H1 (cell line): Measurements from ENCODE around the gene RASSF4. TPM values are rescaled to one million over a fixed set of nuclear protein-coding genes. Genes with fewer than 3 reads are reported as not detected.

Experiments used
- CTCF ChIA-PET: fragments of 300-600 bp; sonication (Branson Sonifier 250); formaldehyde crosslinking; loops from one replicate; lab custom pipeline; 2021; ENCODE audit not compliant: partially characterized antibody; lab: Charles Lee
- POLR2A ChIA-PET: fragments of 300-600 bp; sonication (Branson Sonifier 250); formaldehyde crosslinking; loops from one replicate; lab custom pipeline; 2021; ENCODE audit warnings: inconsistent platforms; ENCODE audit not compliant: partially characterized antibody; lab: Charles Lee
- DNase-seq, 2 experiments: peaks; one replicate each; pipeline versions ENCODE4 v3.0.0 to v3.0.0-alpha.2; 2010 to 2022; ENCODE audit warnings: low spot score in 2 of 2, low read depth in 1 of 2, mixed read lengths in 1 of 2
- FAIRE-seq: peaks from 2 replicates; lab custom pipeline; 2011; peaks lifted over from hg19 to GRCh38; lab: Jason Lieb, UNC
- H2AFZ ChIP-seq: 2 replicates; pipeline ENCODE4 v1.8.1; 2012; ENCODE audit warnings: low read length, inconsistent platforms
- H2AK5ac ChIP-seq: 2 replicates; pipeline ENCODE4 v1.6.1; 2013; ENCODE audit warnings: low read depth, low read length
- H2BK120ac ChIP-seq: replicated peaks from 2 replicates; pipeline ENCODE3; 2013; ENCODE audit warnings: low read depth, low read length, inconsistent platforms
- H2BK12ac ChIP-seq: 2 replicates; pipeline ENCODE4 v1.6.1; 2013; ENCODE audit warnings: low read depth, low read length
- H2BK15ac ChIP-seq: 2 replicates; pipeline ENCODE4 v1.6.1; 2013; ENCODE audit warnings: low read length
- H2BK20ac ChIP-seq: 2 replicates; pipeline ENCODE4 v1.6.1; 2013; ENCODE audit warnings: low read length
- H2BK5ac ChIP-seq: 2 replicates; pipeline ENCODE4 v1.6.1; 2013; ENCODE audit warnings: low read depth, low read length
- H3K14ac ChIP-seq: 2 replicates; pipeline ENCODE4 v1.6.1; 2013; ENCODE audit warnings: inconsistent platforms; ENCODE audit not compliant: insufficient read length
- H3K18ac ChIP-seq: 2 replicates; pipeline ENCODE4 v1.6.1; 2013; ENCODE audit warnings: low read length; ENCODE audit errors: extremely low read depth
- H3K23ac ChIP-seq: 2 replicates; pipeline ENCODE4 v1.6.1; 2013; ENCODE audit warnings: inconsistent platforms; ENCODE audit not compliant: insufficient read length
- H3K23me2 ChIP-seq: 2 replicates; pipeline ENCODE4 v1.6.1; 2013; ENCODE audit warnings: low read depth, low read length
- H3K27ac ChIP-seq: 2 replicates; pipeline ENCODE4 v1.6.1; 2011; ENCODE audit warnings: low read depth, low read length, inconsistent platforms
- H3K27me3 ChIP-seq, 4 experiments: replicated peaks in 1 of 4; 1 replicate in 1 of 4; 2 replicates in 3 of 4; pipeline versions ENCODE4 v1.6.1 to v1.8.1; 2011 to 2013; ENCODE audit warnings: low read length in 3 of 4, mild to moderate bottlenecking in 3 of 4, inconsistent platforms in 2 of 4, mixed read lengths in 2 of 4, moderate library complexity in 1 of 4; ENCODE audit not compliant: control insufficient read depth in 3 of 4, insufficient read depth in 3 of 4; ENCODE audit errors: extremely low read depth in 1 of 4
- H3K36me3 ChIP-seq, 4 experiments: 2 replicates each; pipeline versions ENCODE4 v1.6.1 to v1.8.1; 2011 to 2013; ENCODE audit warnings: mild to moderate bottlenecking in 4 of 4, low read length in 3 of 4, moderate library complexity in 2 of 4, control low read depth in 1 of 4, inconsistent platforms in 1 of 4; ENCODE audit not compliant: insufficient read depth in 4 of 4, control insufficient read depth in 2 of 4
- H3K4ac ChIP-seq: replicated peaks from 2 replicates; pipeline ENCODE3; 2013; ENCODE audit warnings: low read length, low read depth, mixed read lengths, inconsistent platforms; ENCODE audit not compliant: insufficient read length
- H3K4me1 ChIP-seq, 4 experiments: replicated peaks in 1 of 4; 1 replicate in 1 of 4; 2 replicates in 3 of 4; pipeline versions ENCODE4 v1.6.1 to v1.8.1; 2011 to 2013; ENCODE audit warnings: low read length in 3 of 4, inconsistent platforms in 2 of 4, mixed read lengths in 1 of 4; ENCODE audit not compliant: insufficient read depth in 4 of 4, control insufficient read depth in 3 of 4
- H3K4me2 ChIP-seq, 2 experiments: 2 replicates each; pipeline versions ENCODE4 v1.6.1 to v1.8.1; 2011 to 2013; ENCODE audit warnings: low read depth in 2 of 2, low read length in 2 of 2, control low read depth in 1 of 2, inconsistent platforms in 1 of 2, mild to moderate bottlenecking in 1 of 2; ENCODE audit not compliant: insufficient read depth in 1 of 2
- H3K4me3 ChIP-seq, 4 experiments: fragments of 200-600, 300-600 bp in 1 of 4; sonication (generic), shearing (Covaris generic), sonication (Bioruptor Twin) in 1 of 4; 2 replicates each; pipeline versions ENCODE4 v1.5.1 to v1.8.1; 2011 to 2016; ENCODE audit warnings: low read length in 4 of 4, low read depth in 3 of 4, control low read depth in 2 of 4, inconsistent platforms in 2 of 4, mild to moderate bottlenecking in 2 of 4, mixed read lengths in 1 of 4, moderate library complexity in 1 of 4; ENCODE audit not compliant: insufficient read depth in 2 of 4; ENCODE audit errors: extremely low read depth in 1 of 4
- H3K56ac ChIP-seq: replicated peaks from 2 replicates; pipeline ENCODE3; 2013; ENCODE audit warnings: low read depth, mild to moderate bottlenecking, mixed read lengths, low read length, inconsistent platforms; ENCODE audit not compliant: insufficient read length
- H3K79me1 ChIP-seq: 2 replicates; pipeline ENCODE4 v1.6.1; 2013; ENCODE audit warnings: low read depth, low read length, control low read depth
- H3K79me2 ChIP-seq, 2 experiments: 2 replicates each; pipeline versions ENCODE4 v1.6.1 to v1.8.1; 2012 to 2013; ENCODE audit warnings: low read length in 2 of 2, mild to moderate bottlenecking in 2 of 2, inconsistent platforms in 1 of 2; ENCODE audit not compliant: insufficient read depth in 2 of 2, control insufficient read depth in 1 of 2
- H3K9ac ChIP-seq, 4 experiments: replicated peaks in 1 of 4; 1 replicate in 1 of 4; 2 replicates in 3 of 4; pipeline versions ENCODE4 v1.6.1 to v1.8.1; 2011 to 2013; ENCODE audit warnings: low read depth in 3 of 4, low read length in 3 of 4, control low read depth in 2 of 4, mild to moderate bottlenecking in 2 of 4, moderate library complexity in 2 of 4, inconsistent platforms in 1 of 4; ENCODE audit errors: extremely low read depth in 1 of 4
- H3K9me3 ChIP-seq, 2 experiments: 2 replicates each; pipeline versions ENCODE4 v1.6.1 to v1.8.1; 2012 to 2013; ENCODE audit warnings: mild to moderate bottlenecking in 2 of 2, moderate library complexity in 2 of 2, control low read depth in 1 of 2, inconsistent platforms in 1 of 2, low read depth in 1 of 2, low read length in 1 of 2, mixed read lengths in 1 of 2; ENCODE audit not compliant: insufficient read depth in 2 of 2
- H4K20me1 ChIP-seq, 2 experiments: replicated peaks in 1 of 2; 2 replicates each; pipeline versions ENCODE3 to v1.8.1; 2011 to 2013; ENCODE audit warnings: inconsistent platforms in 2 of 2, low read length in 2 of 2, mild to moderate bottlenecking in 1 of 2; ENCODE audit not compliant: insufficient read depth in 2 of 2, control insufficient read depth in 1 of 2
- H4K5ac ChIP-seq: 2 replicates; pipeline ENCODE4 v1.6.1; 2013; ENCODE audit warnings: low read length, low read depth, mixed read lengths, inconsistent platforms; ENCODE audit not compliant: insufficient read length
- H4K8ac ChIP-seq: 2 replicates; pipeline ENCODE4 v1.8.0; 2013; ENCODE audit warnings: mild to moderate bottlenecking, moderate library complexity, low read length, inconsistent platforms; ENCODE audit not compliant: insufficient read depth; ENCODE audit errors: extremely low read depth
- H4K91ac ChIP-seq: replicated peaks from 2 replicates; pipeline ENCODE3; 2013; ENCODE audit warnings: low read length, mixed read lengths, inconsistent platforms; ENCODE audit not compliant: insufficient read length
- FOSL1 ChIP-seq: IDR thresholded peaks from 2 replicates; pipeline ENCODE4 v1.6.1; 2011; ENCODE audit warnings: mild to moderate bottlenecking, low read depth, low read length, moderate library complexity; ENCODE audit not compliant: insufficient read depth
- MAX ChIP-seq: IDR thresholded peaks from 2 replicates; pipeline ENCODE4 v1.6.1; 2012; ENCODE audit warnings: inconsistent platforms
- RFX5 ChIP-seq: IDR thresholded peaks from 2 replicates; pipeline ENCODE4 v1.6.1; 2011; ENCODE audit warnings: low read depth, low read length, improper control_type of control experiment, borderline replicate concordance
- SIRT6 ChIP-seq: IDR thresholded peaks from one replicate; pipeline ENCODE4 v1.7.1; 2012; ENCODE audit warnings: low read length, inconsistent platforms
- TBP ChIP-seq: IDR thresholded peaks from 2 replicates; pipeline ENCODE4 v1.6.1; 2011; ENCODE audit warnings: low read depth, low read length, improper control_type of control experiment
- ZNF274 ChIP-seq: IDR thresholded peaks from 2 replicates; pipeline ENCODE4 v1.7.0; 2012; ENCODE audit warnings: low read length, borderline replicate concordance; ENCODE audit errors: extremely low read depth
- whole genome bisulfite sequencing, 2 experiments: shearing (Covaris generic) in 1 of 2; methylation state at CpG; one replicate each; pipeline versions ENCODE4 v1.1.6 to v1.1.7; 2013 to 2015; ENCODE audit warnings: low lambda C conversion rate in 2 of 2, mixed read lengths in 2 of 2, inconsistent platforms in 1 of 2, low coverage in 1 of 2, missing lambda C conversion rate in 1 of 2; ENCODE audit not compliant: insufficient replicate concordance in 2 of 2, insufficient coverage in 1 of 2, insufficient read length in 1 of 2; ENCODE audit errors: extremely low coverage in 1 of 2, missing lambda C conversion rate in 1 of 2; 5-methylcytosine and 5-hydroxymethylcytosine counted together
- polyA plus RNA-seq, 7 experiments: library from polyadenylated mRNA; depleted of rRNA in 3 of 7; stranded (reverse) in 5 of 7; unstranded in 2 of 7; fragments of >200 nt in 5 of 7; fragments of 200-250 nt in 2 of 7; gene quantifications; 1 replicate in 5 of 7; 2 replicates in 1 of 7; 4 replicates in 1 of 7; pipeline versions ENCODE4 v1.2.1 to v1.2.3, GENCODE V29; 2011 to 2013; ENCODE audit warnings: missing spikeins in 2 of 7, mixed read lengths in 2 of 7
- total RNA-seq: library from RNA; stranded (reverse); fragmentation: NEBNext Ultra II Directional; extraction: Animal tissue kit (Norgen Biotek cat#: 25700); gene quantifications from 2 replicates; pipeline ENCODE4 v1.2.1, GENCODE V29; 2021

The RASSF4 gene
- total and polyA plus RNA-seq, 2 of the 8 experiments (the other 6 are each of a cell fraction or from before 2014, with no cell fraction given): 14.3 to 14.5 TPM

DNA sequence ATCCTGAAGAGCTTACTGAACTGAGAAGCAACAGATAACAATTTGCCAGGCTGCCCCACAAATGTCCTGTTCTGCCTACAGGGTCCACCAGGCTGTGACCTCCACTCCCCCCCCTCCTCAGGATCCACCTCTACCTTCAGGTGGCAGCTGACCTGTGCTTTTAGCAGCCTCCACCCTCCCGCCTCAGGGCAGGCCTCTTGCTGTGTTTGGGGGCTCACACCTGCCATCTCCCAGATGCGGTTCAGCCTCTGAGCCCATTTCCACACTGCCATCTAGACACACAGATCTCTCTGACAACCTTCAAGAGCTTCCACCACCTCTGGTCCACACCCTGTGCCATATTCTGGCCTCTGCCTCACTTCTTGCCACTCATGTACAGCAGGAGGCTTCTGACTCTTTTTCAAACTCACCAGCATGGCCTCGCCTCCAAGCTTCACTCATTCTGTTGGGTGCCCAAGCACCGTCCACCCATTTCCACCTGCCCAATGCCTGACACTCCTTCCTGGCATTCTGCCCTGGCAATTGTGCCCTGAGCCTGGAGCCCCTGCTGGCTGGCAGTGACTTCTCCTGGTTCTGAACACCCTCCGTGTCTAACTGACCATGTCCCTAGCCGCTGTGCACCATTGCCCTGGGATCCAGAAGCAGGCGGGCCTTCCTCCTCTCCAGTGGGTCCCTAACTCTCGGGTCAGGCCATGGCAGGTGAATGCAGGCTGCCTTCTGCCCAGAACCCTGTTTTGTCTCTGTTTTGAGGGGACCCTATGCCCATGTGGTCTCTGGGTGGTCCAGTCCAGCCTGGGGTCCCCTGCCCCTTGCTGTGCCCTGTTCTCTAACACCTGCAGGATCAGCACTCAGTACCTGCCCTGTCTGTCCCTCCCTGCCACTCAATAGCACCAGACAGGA, 30.0 kb upstream of the RASSF4 start:
- Histone ChIP-seq H3K4me2 (no peak overlapping the region), H2AFZ (no peak overlapping the region), H3K9me3 (no peaks in the 10 kb centered on the region), H4K20me1 (no peaks in the 10 kb centered on the region), H3K4me3 (no peak overlapping the region), H3K23me2 (peaks cover 12% of the 10 kb centered on the region; the same call in 1 of the 2 replicates), H2BK120ac (no peak overlapping the region), H3K27ac (no peak overlapping the region), H3K56ac (no peak overlapping the region), H3K9ac (no peak overlapping the region), H3K79me1 (no peaks in the 10 kb centered on the region), H3K27me3 (peaks cover 0 to 3% (median 1%) of the 10 kb centered on the region in 4 experiments; a peak in 2 of 7 replicates), H3K79me2 (no peaks in the 10 kb centered on the region), H2BK20ac (peak overlapping the region; percentile 43; the same call in 1 of the 2 replicates), H2AK5ac (no peak overlapping the region), H4K5ac (no peak overlapping the region), H2BK5ac (no peak overlapping the region), H4K91ac (no peak overlapping the region), H3K4ac (no peak overlapping the region), H2BK12ac (no peak overlapping the region), H3K23ac (no peak overlapping the region), H4K8ac (no peak overlapping the region), H3K14ac (no peak overlapping the region), H3K4me1 (peaks cover 0 to 5% (median 3%) of the 10 kb centered on the region in 4 experiments; a peak in 2 of 7 replicates), H2BK15ac (peak overlapping the region; percentile 84; the same call in 1 of the 2 replicates), H3K18ac (no peak overlapping the region), H3K36me3 (no peaks in the 10 kb centered on the region)
- DNase-seq (no peak), FAIRE-seq (no peak)
- no peak for TF ChIP-seq ZNF274
- TF ChIP-seq SIRT6: no peak
- TF ChIP-seq TBP: no peak
- TF ChIP-seq FOSL1: no peak
- no peak for TF ChIP-seq MAX
- TF ChIP-seq RFX5: no peak
- WGBS, 2 experiments: 73% methylated on average over 8 of the region's 8 CpGs; no CpG with 5 or more reads in 1 of the 2 experiments
- ChIA-PET POLR2A (no interaction called here), CTCF (interaction anchor here (0.8 to 4.0 kb wide), 7 partner anchors 33 to 79 kb away, joined by 3 to 24 read pairs (median 5); no protein-coding TSS in a partner anchor)
